HEK293 (cell line): Measurements from ENCODE around the gene ITGA5.

ENCODE experiments used
- GFI1B ChIP-seq: fragments of 450-650 bp; formaldehyde crosslinking; IDR thresholded peaks from 2 replicates; pipeline ENCODE4 v1.5.1; 2016; ENCODE audit warnings: missing biosample characterization, missing genetic modification characterization
- HOXD13 ChIP-seq: sonication (generic); formaldehyde crosslinking; IDR thresholded peaks from 2 replicates; pipeline ENCODE4 v1.8.0; 2022; ENCODE audit warnings: missing genetic modification reagents, borderline replicate concordance
- IKZF3 ChIP-seq: fragments of 450-650 bp; IDR thresholded peaks from 2 replicates; pipeline ENCODE4 v1.5.0; 2018; ENCODE audit warnings: missing biosample characterization, mild to moderate bottlenecking, missing genetic modification characterization, moderate library complexity
- KLF16 ChIP-seq: fragments of 450-650 bp; formaldehyde crosslinking; IDR thresholded peaks from 2 replicates; pipeline ENCODE4 v1.5.1; 2017; ENCODE audit warnings: missing biosample characterization, missing genetic modification characterization
- KLF8 ChIP-seq: fragments of 450-650 bp; formaldehyde crosslinking; IDR thresholded peaks from 2 replicates; pipeline ENCODE4 v1.5.1; 2016; ENCODE audit warnings: missing biosample characterization, missing genetic modification characterization
- MEIS1 ChIP-seq: sonication (generic); formaldehyde crosslinking; IDR thresholded peaks from 2 replicates; pipeline ENCODE4 v1.8.1; 2022; ENCODE audit warnings: missing genetic modification reagents, mild to moderate bottlenecking, borderline replicate concordance
- RBAK ChIP-seq: fragments of 450-650 bp; formaldehyde crosslinking; IDR thresholded peaks from 2 replicates; pipeline ENCODE4 v1.5.1; 2016; ENCODE audit warnings: missing biosample characterization, missing genetic modification characterization
- SP7 ChIP-seq: fragments of 450-650 bp; formaldehyde crosslinking; IDR thresholded peaks from 2 replicates; pipeline ENCODE4 v1.5.1; 2016; ENCODE audit warnings: missing biosample characterization, missing genetic modification characterization
- YY1 ChIP-seq: fragments of 450-650 bp; formaldehyde crosslinking; IDR thresholded peaks from 2 replicates; pipeline ENCODE4 v1.5.1; 2018; ENCODE audit warnings: missing biosample characterization, missing genetic modification characterization
- ZBTB1 ChIP-seq: fragments of 450-650 bp; formaldehyde crosslinking; IDR thresholded peaks from 2 replicates; pipeline ENCODE4 v1.5.1; 2016; ENCODE audit warnings: missing biosample characterization, missing genetic modification characterization
- ZFP37 ChIP-seq: fragments of 450-650 bp; formaldehyde crosslinking; IDR thresholded peaks from 2 replicates; pipeline ENCODE4 v1.5.1; 2016; ENCODE audit warnings: missing biosample characterization, missing genetic modification characterization
- ZNF10 ChIP-seq: fragments of 450-650 bp; formaldehyde crosslinking; IDR thresholded peaks from 2 replicates; pipeline ENCODE4 v1.5.1; 2017; ENCODE audit warnings: missing biosample characterization, missing genetic modification characterization
- ZNF133 ChIP-seq: fragments of 450-650 bp; formaldehyde crosslinking; IDR thresholded peaks from 2 replicates; pipeline ENCODE4 v1.5.1; 2016; ENCODE audit warnings: missing biosample characterization, missing genetic modification characterization
- ZNF140 ChIP-seq: fragments of 450-650 bp; formaldehyde crosslinking; IDR thresholded peaks from 2 replicates; pipeline ENCODE4 v1.5.1; 2016; ENCODE audit warnings: missing biosample characterization, missing genetic modification characterization
- ZNF155 ChIP-seq: fragments of 450-650 bp; formaldehyde crosslinking; IDR thresholded peaks from 2 replicates; pipeline ENCODE4 v1.5.1; 2016; ENCODE audit warnings: missing biosample characterization, missing genetic modification characterization
- ZNF157 ChIP-seq: fragments of 450-650 bp; formaldehyde crosslinking; IDR thresholded peaks from 2 replicates; pipeline ENCODE4 v1.5.1; 2016; ENCODE audit warnings: missing biosample characterization, missing genetic modification characterization
- ZNF174 ChIP-seq: fragments of 450-650 bp; formaldehyde crosslinking; IDR thresholded peaks from 2 replicates; pipeline ENCODE4 v1.5.0; 2017; ENCODE audit warnings: missing biosample characterization, mild to moderate bottlenecking, missing genetic modification characterization
- ZNF2 ChIP-seq: fragments of 450-650 bp; formaldehyde crosslinking; IDR thresholded peaks from 2 replicates; pipeline ENCODE4 v1.5.1; 2016; ENCODE audit warnings: missing biosample characterization, missing genetic modification characterization
- ZNF202 ChIP-seq: fragments of 450-650 bp; formaldehyde crosslinking; IDR thresholded peaks from 2 replicates; pipeline ENCODE4 v1.5.1; 2016; ENCODE audit warnings: missing biosample characterization, missing genetic modification characterization, borderline replicate concordance
- ZNF23 ChIP-seq: fragments of 450-650 bp; formaldehyde crosslinking; IDR thresholded peaks from 2 replicates; pipeline ENCODE4 v1.5.1; 2016; ENCODE audit warnings: missing biosample characterization, missing genetic modification characterization, borderline replicate concordance
- ZNF350 ChIP-seq: fragments of 450-650 bp; formaldehyde crosslinking; IDR thresholded peaks from 2 replicates; pipeline ENCODE4 v1.5.0; 2017; ENCODE audit warnings: missing biosample characterization, mild to moderate bottlenecking, missing genetic modification characterization
- ZNF37A ChIP-seq: fragments of 450-650 bp; IDR thresholded peaks from 2 replicates; pipeline ENCODE4 v1.5.1; 2018; ENCODE audit warnings: missing biosample characterization, missing genetic modification characterization
- ZNF548 ChIP-seq: fragments of 450-650 bp; formaldehyde crosslinking; IDR thresholded peaks from 2 replicates; pipeline ENCODE4 v1.5.1; 2016; ENCODE audit warnings: missing biosample characterization, missing genetic modification characterization
- ZNF561 ChIP-seq: fragments of 450-650 bp; IDR thresholded peaks from 2 replicates; pipeline ENCODE4 v1.5.1; 2018; ENCODE audit warnings: missing biosample characterization, missing genetic modification characterization, borderline replicate concordance
- ZNF596 ChIP-seq: fragments of 450-650 bp; IDR thresholded peaks from 2 replicates; pipeline ENCODE4 v1.5.0; 2018; ENCODE audit warnings: missing biosample characterization, mild to moderate bottlenecking, missing genetic modification characterization, moderate library complexity
- ZNF610 ChIP-seq: fragments of 450-650 bp; formaldehyde crosslinking; IDR thresholded peaks from 2 replicates; pipeline ENCODE4 v1.5.1; 2016; ENCODE audit warnings: missing biosample characterization, missing genetic modification characterization, borderline replicate concordance
- ZNF654 ChIP-seq: fragments of 450-650 bp; formaldehyde crosslinking; IDR thresholded peaks from 2 replicates; pipeline ENCODE4 v1.5.1; 2016; ENCODE audit warnings: low read depth, missing biosample characterization, missing genetic modification characterization
- ZNF670 ChIP-seq: fragments of 450-650 bp; formaldehyde crosslinking; IDR thresholded peaks from 2 replicates; pipeline ENCODE4 v1.5.1; 2016; ENCODE audit warnings: missing biosample characterization, missing genetic modification characterization, low read depth
- ZNF768 ChIP-seq: fragments of 450-650 bp; formaldehyde crosslinking; IDR thresholded peaks from 2 replicates; pipeline ENCODE4 v1.5.1; 2018; ENCODE audit warnings: missing biosample characterization, mild to moderate bottlenecking, missing genetic modification characterization
- ZNF777 ChIP-seq: fragments of 450-650 bp; formaldehyde crosslinking; IDR thresholded peaks from 2 replicates; pipeline ENCODE4 v1.5.1; 2017; ENCODE audit warnings: missing biosample characterization, missing genetic modification characterization, borderline replicate concordance
- TF ChIP-seq, protein P1 (sequence below): fragments of 450-650 bp; formaldehyde crosslinking; IDR thresholded peaks from 2 replicates; pipeline ENCODE4 v1.5.1; 2016; ENCODE audit warnings: missing biosample characterization, missing genetic modification characterization
- TF ChIP-seq, protein P2 (sequence below): fragments of 450-650 bp; formaldehyde crosslinking; IDR thresholded peaks from 2 replicates; pipeline ENCODE4 v1.5.1; 2016; ENCODE audit warnings: missing biosample characterization, missing genetic modification characterization
- TF ChIP-seq, protein P3 (sequence below): fragments of 450-650 bp; formaldehyde crosslinking; IDR thresholded peaks from 2 replicates; pipeline ENCODE4 v1.5.1; 2016; ENCODE audit warnings: missing biosample characterization, missing genetic modification characterization
- TF ChIP-seq, protein P4 (sequence below): sonication (generic); formaldehyde crosslinking; IDR thresholded peaks from 2 replicates; pipeline ENCODE4 v1.8.1; 2022; ENCODE audit warnings: mild to moderate bottlenecking, moderate library complexity, missing genetic modification reagents
- TF ChIP-seq, protein P5 (sequence below): fragments of 450-650 bp; formaldehyde crosslinking; IDR thresholded peaks from 2 replicates; pipeline ENCODE4 v1.5.1; 2017; ENCODE audit warnings: missing biosample characterization, missing genetic modification characterization

ITGA5 gene

DNA sequence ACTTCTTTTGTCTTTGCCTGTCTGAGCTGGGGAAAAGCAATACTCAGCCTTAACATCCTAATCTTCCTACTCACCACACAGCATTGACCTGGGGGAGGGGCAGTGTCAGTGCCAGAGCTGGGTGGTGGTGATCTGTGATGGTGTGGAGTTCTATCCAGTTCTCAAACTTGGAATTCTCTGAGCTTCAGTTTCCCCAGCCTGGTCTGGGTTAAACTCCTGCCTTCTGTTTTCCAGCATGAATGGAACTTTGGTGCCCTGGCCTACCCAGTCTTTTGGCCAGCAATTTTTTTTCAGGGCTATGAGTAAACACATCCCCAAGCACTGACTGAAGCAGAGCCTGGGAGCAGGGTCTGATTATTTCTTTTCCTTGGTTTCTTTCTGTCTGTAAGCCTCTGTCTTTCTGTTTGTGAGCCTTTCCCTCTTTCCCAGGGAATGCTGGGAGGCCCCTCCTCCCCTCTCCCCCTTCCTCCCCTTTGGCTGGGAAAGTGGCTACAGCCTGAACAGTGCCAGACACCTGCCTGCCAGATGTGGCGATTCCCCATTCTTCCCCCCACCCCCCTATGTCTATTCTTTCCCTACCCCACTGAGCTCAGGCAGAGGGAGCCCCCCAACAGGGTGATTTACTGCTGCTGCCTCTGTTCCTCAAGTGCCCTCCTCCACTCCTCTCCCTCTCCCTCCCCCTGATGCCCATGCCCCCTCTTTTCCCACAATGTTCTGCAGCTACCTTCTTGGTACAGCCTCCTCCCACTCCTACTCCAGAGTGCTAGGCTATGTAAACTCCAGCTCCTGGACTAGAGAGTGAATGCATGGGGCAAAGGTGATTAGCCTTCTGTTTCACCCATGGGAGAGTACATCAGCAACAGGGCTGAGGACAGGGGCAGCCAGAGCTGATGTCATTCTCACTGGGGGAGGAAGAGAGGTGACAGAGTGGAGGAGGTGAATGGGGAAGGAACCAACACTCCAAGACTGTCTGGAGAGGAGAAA lies 65.9 kb downstream of the ITGA5 start (continued):
- TF ChIP-seq, protein P1, sequence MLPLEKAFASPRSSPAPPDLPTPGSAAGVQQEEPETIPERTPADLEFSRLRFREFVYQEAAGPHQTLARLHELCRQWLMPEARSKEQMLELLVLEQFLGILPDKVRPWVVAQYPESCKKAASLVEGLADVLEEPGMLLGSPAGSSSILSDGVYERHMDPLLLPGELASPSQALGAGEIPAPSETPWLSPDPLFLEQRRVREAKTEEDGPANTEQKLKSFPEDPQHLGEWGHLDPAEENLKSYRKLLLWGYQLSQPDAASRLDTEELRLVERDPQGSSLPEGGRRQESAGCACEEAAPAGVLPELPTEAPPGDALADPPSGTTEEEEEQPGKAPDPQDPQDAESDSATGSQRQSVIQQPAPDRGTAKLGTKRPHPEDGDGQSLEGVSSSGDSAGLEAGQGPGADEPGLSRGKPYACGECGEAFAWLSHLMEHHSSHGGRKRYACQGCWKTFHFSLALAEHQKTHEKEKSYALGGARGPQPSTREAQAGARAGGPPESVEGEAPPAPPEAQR (tag by site-specific recombination), result no peak
- TF ChIP-seq SP7 (peak; percentile 54), ZFP37 (tag by site-specific recombination) (peak; percentile 54; the same call in 1 of the 2 replicates), ZNF777 (no peak), KLF16 (tag by site-specific recombination) (no peak), ZNF10 (tag by site-specific recombination) (no peak), ZNF155 (no peak), ZBTB1 (no peak), ZNF23 (no peak), ZNF548 (tag by site-specific recombination) (no peak), ZNF157 (no peak), GFI1B (tag by site-specific recombination) (no peak), ZNF350 (no peak), MEIS1 (CRISPR knock-in tag) (no peak), ZNF610 (tag by site-specific recombination) (no peak), KLF8 (tag by site-specific recombination) (no peak), ZNF133 (tag by site-specific recombination) (no peak), ZNF2 (tag by site-specific recombination) (no peak), HOXD13 (CRISPR knock-in tag) (no peak), ZNF174 (tag by site-specific recombination) (no peak), ZNF140 (tag by site-specific recombination) (no peak), ZNF670 (no peak), IKZF3 (tag by site-specific recombination) (no peak; the same call in 1 of the 2 replicates), ZNF37A (no peak), ZNF561 (tag by site-specific recombination) (no peak), ZNF654 (tag by site-specific recombination) (no peak), ZNF768 (tag by site-specific recombination) (no peak), YY1 (tag by site-specific recombination) (no peak), ZNF202 (tag by site-specific recombination) (no peak), RBAK (tag by site-specific recombination) (no peak), ZNF596 (no peak)
- TF ChIP-seq, protein P2, sequence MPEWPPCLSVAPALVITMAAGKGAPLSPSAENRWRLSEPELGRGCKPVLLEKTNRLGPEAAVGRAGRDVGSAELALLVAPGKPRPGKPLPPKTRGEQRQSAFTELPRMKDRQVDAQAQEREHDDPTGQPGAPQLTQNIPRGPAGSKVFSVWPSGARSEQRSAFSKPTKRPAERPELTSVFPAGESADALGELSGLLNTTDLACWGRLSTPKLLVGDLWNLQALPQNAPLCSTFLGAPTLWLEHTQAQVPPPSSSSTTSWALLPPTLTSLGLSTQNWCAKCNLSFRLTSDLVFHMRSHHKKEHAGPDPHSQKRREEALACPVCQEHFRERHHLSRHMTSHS (tag by site-specific recombination), result no peak
- TF ChIP-seq, protein P3, sequence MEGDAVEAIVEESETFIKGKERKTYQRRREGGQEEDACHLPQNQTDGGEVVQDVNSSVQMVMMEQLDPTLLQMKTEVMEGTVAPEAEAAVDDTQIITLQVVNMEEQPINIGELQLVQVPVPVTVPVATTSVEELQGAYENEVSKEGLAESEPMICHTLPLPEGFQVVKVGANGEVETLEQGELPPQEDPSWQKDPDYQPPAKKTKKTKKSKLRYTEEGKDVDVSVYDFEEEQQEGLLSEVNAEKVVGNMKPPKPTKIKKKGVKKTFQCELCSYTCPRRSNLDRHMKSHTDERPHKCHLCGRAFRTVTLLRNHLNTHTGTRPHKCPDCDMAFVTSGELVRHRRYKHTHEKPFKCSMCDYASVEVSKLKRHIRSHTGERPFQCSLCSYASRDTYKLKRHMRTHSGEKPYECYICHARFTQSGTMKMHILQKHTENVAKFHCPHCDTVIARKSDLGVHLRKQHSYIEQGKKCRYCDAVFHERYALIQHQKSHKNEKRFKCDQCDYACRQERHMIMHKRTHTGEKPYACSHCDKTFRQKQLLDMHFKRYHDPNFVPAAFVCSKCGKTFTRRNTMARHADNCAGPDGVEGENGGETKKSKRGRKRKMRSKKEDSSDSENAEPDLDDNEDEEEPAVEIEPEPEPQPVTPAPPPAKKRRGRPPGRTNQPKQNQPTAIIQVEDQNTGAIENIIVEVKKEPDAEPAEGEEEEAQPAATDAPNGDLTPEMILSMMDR (tag by site-specific recombination), result no peak
- TF ChIP-seq, protein P4, sequence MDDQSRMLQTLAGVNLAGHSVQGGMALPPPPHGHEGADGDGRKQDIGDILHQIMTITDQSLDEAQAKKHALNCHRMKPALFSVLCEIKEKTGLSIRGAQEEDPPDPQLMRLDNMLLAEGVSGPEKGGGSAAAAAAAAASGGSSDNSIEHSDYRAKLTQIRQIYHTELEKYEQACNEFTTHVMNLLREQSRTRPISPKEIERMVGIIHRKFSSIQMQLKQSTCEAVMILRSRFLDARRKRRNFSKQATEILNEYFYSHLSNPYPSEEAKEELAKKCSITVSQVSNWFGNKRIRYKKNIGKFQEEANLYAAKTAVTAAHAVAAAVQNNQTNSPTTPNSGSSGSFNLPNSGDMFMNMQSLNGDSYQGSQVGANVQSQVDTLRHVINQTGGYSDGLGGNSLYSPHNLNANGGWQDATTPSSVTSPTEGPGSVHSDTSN (CRISPR knock-in tag), result no peak
- TF ChIP-seq, protein P5, sequence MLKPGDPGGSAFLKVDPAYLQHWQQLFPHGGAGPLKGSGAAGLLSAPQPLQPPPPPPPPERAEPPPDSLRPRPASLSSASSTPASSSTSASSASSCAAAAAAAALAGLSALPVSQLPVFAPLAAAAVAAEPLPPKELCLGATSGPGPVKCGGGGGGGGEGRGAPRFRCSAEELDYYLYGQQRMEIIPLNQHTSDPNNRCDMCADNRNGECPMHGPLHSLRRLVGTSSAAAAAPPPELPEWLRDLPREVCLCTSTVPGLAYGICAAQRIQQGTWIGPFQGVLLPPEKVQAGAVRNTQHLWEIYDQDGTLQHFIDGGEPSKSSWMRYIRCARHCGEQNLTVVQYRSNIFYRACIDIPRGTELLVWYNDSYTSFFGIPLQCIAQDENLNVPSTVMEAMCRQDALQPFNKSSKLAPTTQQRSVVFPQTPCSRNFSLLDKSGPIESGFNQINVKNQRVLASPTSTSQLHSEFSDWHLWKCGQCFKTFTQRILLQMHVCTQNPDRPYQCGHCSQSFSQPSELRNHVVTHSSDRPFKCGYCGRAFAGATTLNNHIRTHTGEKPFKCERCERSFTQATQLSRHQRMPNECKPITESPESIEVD, result no peak
